Osteocyte (in vitro differentiated cells): ENCODE data around the gene DENND2A. TPM values are rescaled to one million over a fixed set of nuclear protein-coding genes. Genes with fewer than 3 reads are reported as not detected.

Experiments
- DNase-seq: peaks from one replicate; pipeline ENCODE4 v3.0.0; 2021; ENCODE audit warnings: mixed read lengths; ENCODE audit not compliant: unreplicated experiment; ENCODE audit errors: extremely low spot score
- H3K27ac Mint-ChIP-seq: one replicate; pipeline ENCODE4 v1.8.0; 2021; ENCODE audit warnings: mild to moderate bottlenecking, mixed read lengths; ENCODE audit not compliant: unreplicated experiment
- H3K27me3 Mint-ChIP-seq: one replicate; pipeline ENCODE4 v1.8.0; 2021; ENCODE audit warnings: mixed read lengths; ENCODE audit not compliant: unreplicated experiment
- H3K36me3 Mint-ChIP-seq: one replicate; pipeline ENCODE4 v1.8.0; 2021; ENCODE audit warnings: mixed read lengths; ENCODE audit not compliant: unreplicated experiment
- H3K4me1 Mint-ChIP-seq: one replicate; pipeline ENCODE4 v1.8.0; 2021; ENCODE audit warnings: mixed read lengths; ENCODE audit not compliant: unreplicated experiment
- H3K4me3 Mint-ChIP-seq: one replicate; pipeline ENCODE4 v1.8.0; 2021; ENCODE audit warnings: mild to moderate bottlenecking, moderate library complexity, mixed read lengths; ENCODE audit not compliant: unreplicated experiment
- H3K9me3 Mint-ChIP-seq: one replicate; pipeline ENCODE4 v1.8.0; 2021; ENCODE audit warnings: mixed read lengths; ENCODE audit not compliant: unreplicated experiment
- total RNA-seq: library from RNA; stranded (reverse); gene quantifications from 2 replicates; pipeline ENCODE4 v1.2.1, GENCODE V29; 2021
- TF ChIP-seq, protein P1 (sequence below): fragments of 200-600 bp; sonication (generic); IDR thresholded peaks from 2 replicates; pipeline ENCODE4 v1.5.0; 2021; ENCODE audit warnings: antibody characterized with exemption, mild to moderate bottlenecking, moderate library complexity

The DENND2A gene
- total RNA-seq, 1 donor from 2014 or later: 53.3 TPM

DNA sequence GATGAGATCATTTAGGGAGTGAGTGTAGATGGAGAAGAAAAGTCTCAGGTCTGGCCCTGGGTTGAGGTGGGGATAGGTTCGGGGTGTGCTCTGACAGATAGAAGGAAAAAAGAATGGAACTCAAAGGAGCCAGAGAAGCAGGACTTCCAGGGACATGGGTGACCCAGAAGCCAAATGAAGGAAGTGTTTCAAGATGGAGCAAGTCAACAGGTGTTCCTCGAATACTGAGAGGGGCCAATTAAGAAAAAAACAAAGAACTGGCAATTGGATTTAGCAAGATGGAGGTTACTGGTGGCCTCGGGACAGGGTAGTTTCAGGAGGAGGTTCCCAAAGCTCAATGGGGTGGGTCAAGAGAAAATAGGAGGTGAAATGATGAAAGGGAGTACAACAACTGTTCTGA lies 40.3 kb downstream of the DENND2A start:
- no peaks in the 10 kb centered on the region for H3K9me3 Mint-ChIP-seq

DNA sequence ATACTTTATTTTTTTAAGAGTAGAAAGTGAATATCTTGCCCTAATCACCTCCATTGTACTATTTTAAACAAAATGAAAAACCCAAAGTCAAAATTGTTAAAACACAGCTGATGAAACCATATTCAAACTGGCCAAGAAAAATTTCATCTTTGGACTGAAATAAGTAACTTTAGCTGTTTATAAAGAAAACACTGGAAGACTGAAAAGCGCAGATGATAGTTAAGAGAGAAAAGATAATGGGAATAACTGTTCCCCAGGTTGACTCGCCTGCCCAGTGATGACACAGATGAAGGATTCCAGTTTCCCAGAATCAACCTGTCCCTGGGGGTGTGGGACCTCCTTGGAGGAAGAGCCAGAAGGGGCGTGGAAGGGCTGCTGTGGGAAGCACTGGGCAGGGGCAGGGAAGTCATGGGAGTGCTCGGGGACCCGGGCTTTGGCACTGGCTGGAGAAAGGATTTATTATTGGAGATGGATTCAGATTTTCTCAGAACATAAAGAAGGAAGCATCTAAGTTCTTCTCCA lies 43.1 kb downstream of the DENND2A start:
- Mint-ChIP-seq H3K27ac (peak overlapping the region; percentile 94), H3K4me3 (no peak overlapping the region), H3K4me1 (peaks cover 41% of the 10 kb centered on the region), H3K9me3 (no peaks in the 10 kb centered on the region), H3K36me3 (peaks cover 33% of the 10 kb centered on the region), H3K27me3 (no peaks in the 10 kb centered on the region)
- DNase-seq: no peak
- TF ChIP-seq, protein P1, sequence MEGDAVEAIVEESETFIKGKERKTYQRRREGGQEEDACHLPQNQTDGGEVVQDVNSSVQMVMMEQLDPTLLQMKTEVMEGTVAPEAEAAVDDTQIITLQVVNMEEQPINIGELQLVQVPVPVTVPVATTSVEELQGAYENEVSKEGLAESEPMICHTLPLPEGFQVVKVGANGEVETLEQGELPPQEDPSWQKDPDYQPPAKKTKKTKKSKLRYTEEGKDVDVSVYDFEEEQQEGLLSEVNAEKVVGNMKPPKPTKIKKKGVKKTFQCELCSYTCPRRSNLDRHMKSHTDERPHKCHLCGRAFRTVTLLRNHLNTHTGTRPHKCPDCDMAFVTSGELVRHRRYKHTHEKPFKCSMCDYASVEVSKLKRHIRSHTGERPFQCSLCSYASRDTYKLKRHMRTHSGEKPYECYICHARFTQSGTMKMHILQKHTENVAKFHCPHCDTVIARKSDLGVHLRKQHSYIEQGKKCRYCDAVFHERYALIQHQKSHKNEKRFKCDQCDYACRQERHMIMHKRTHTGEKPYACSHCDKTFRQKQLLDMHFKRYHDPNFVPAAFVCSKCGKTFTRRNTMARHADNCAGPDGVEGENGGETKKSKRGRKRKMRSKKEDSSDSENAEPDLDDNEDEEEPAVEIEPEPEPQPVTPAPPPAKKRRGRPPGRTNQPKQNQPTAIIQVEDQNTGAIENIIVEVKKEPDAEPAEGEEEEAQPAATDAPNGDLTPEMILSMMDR: no peak

More for the DNA sequence above, 40.3 kb downstream of the DENND2A start:
- Mint-ChIP-seq H3K4me3 (no peak overlapping the region), H3K27me3 (no peaks in the 10 kb centered on the region), H3K27ac (peak overlapping the region; percentile 21), H3K4me1 (peaks cover 35% of the 10 kb centered on the region), H3K36me3 (peaks cover 30% of the 10 kb centered on the region)
- no peak for DNase-seq
- TF ChIP-seq, protein P1: no peak

DNA sequence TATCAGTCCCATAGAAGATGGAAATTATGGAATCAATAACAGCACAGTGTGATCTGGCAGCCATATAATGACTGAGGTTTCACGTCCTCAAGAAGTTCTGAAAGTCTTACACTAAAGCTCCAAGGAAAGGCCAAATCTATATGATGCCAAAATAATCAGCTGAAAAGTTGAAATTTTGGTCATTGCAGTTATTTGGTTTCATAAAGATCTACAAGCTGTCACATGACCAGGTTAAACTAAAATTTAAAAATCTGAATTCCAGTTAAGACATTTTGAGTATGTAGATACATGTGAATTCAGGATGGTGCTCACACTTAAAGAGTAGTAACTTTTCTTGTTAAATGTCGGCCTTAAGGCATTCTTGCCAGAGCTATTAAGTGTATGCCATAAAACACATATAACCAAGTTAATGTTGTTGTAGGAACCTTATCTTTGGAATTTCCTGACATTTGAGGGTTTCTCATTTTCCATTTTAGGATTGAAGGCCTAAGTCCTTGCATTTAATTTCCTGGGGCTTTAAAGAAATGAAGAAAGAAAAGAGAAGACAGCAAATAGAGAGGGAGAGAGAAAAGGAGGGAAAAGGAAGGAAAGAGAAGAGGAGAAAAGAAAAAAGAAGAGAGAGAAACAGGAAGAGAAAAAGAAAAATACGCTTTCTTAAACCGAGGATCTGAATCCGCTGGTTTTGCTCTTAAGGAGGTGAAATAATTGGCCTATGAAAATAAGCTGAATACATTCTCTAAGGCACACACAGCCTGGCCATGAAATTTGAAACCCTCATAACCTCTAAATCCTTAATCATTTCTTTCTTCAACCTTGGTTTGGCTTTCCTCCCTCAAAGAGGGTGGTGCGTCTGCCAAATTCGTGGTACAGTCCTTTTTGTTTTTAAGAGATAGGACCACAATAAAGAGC lies 43.8 kb downstream of the DENND2A start:
- peaks cover 27% of the 10 kb centered on the region for H3K36me3 Mint-ChIP-seq
- no peaks in the 10 kb centered on the region for H3K9me3 Mint-ChIP-seq
- peak overlapping the region; percentile 34 for H3K4me3 Mint-ChIP-seq
- no peaks in the 10 kb centered on the region for H3K27me3 Mint-ChIP-seq
- TF ChIP-seq, protein P1: no peak
- DNase-seq: no peak
- H3K4me1 Mint-ChIP-seq: peaks cover 41% of the 10 kb centered on the region
- H3K27ac Mint-ChIP-seq: peak overlapping the region; percentile 94

DNA sequence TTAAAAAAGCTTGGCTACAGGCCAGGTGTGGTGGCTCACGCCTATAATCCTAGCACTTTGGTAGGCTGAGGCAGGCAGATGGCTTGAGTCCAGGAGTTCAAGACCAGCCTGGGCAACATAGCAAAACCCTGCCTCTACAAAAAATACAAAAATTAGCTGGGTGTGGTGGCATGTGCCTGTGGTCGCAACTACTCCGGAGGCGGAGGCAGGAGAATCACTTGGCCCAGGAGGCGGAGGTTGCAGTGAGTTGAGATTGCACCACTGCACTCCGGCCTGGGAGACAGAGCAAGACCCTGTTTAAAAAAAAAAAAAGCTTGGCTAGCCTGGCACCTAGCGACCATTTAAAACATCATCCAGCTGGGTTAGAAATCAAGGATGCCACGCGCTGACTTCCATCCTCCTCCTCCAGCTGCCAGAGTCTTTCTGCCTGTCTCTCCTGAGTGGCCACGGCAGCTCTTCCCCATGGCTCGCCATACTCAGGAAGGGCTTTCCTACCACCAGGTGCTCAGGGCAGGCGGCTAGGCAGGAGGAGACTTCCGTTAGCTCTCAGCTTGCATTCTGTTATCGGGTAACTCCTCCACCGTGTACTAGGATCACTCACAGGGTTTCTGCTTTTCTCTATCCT lies 45.0 kb downstream of the DENND2A start:
- H3K36me3 Mint-ChIP-seq: peaks cover 21% of the 10 kb centered on the region
- no peak for DNase-seq
- peak overlapping the region; percentile 94 for H3K27ac Mint-ChIP-seq
- no peaks in the 10 kb centered on the region for H3K27me3 Mint-ChIP-seq
- TF ChIP-seq, protein P1: no peak
- H3K4me3 Mint-ChIP-seq: no peak overlapping the region
- no peaks in the 10 kb centered on the region for H3K9me3 Mint-ChIP-seq
- peaks cover 41% of the 10 kb centered on the region for H3K4me1 Mint-ChIP-seq

DNA sequence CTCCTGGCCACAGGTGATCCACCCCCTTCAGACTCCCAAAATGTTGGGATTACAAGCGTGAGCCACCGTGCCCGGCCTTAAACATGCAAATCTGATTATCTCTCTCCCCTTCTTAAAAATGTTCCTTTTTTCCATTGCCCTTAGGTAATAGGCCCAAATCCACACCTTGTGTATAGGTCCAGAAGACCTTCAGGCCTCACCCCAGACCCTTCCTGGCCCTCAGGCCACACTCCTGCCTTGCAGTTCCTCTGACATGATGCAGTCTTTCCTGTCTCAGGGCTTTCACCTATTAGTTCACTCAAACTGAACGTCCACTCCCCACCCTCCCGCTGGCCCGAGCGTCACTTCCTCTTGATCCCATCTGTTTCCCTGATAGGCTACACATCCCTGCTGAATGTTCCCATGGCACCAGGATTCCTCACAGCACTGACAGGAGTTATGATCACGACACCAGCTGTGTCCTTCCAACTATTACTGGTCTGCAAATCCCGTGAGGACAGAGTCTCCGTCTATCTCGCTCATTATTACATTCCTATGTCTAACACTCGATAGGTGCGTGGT lies 46.4 kb downstream of the DENND2A start:
- peaks cover 41% of the 10 kb centered on the region for H3K4me1 Mint-ChIP-seq
- no peak overlapping the region for H3K4me3 Mint-ChIP-seq
- H3K9me3 Mint-ChIP-seq: no peaks in the 10 kb centered on the region
- no peak for DNase-seq
- TF ChIP-seq, protein P1: no peak
- H3K27ac Mint-ChIP-seq: peak overlapping the region; percentile 50
- no peaks in the 10 kb centered on the region for H3K27me3 Mint-ChIP-seq
- peaks cover 12% of the 10 kb centered on the region for H3K36me3 Mint-ChIP-seq
